Activated CD4-positive, alpha-beta T cell treated with anti-CD3 and anti-CD28 coated beads, Interleukin-10, Interleukin-2, amounts not matched to agents 100 ng/mL and 50 ng/mL, durations not matched to agents 16 hours and 8 hours (primary cell): Measurements from ENCODE around the gene FAM98A.
A peak's percentile ranks its signal among the peaks of the same experiment; 100 is the strongest.

Source experiments
- DNase-seq: peaks from one replicate; pipeline ENCODE4 v3.0.0-alpha.2; 2020

Gene FAM98A

DNA sequence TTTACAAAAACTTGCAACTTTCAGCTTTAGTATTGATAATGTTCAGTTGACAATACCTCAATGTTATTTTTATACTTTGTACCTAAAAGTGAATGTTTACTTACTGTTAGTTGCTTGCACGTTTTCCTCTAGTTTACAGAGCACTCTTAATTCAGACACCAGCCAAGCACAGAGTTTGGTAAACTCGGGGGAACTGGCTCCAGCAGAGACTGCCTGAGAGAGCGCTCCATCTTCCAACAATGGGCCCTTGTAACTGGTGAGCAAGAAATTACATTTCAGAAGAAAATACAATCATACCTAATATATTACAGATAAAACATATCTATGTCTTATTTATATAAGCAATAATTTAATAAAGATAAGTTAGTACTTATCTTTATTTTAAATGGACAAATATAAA is 3.7 kb downstream of the FAM98A start:
- DNase-seq, result no peak

DNA sequence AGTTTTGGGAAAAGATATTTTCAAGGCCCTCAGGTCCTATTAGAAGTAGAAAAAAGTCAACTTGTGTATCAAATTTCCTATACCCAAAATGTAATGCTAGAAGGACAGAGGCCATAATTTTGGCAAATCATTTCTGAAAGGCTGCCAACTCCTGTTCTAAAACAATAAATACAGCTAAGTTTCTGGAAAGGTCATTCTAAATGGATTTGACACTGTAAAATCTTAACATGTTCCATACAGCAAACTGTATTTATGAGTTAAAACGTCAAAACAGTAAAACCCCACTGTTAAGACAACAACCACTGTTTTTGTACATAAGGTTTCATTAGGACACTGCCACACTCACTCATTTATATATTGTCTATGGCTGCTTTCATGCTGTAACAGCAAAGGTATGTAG is 9.7 kb downstream of the FAM98A start:
- no peak for DNase-seq

DNA sequence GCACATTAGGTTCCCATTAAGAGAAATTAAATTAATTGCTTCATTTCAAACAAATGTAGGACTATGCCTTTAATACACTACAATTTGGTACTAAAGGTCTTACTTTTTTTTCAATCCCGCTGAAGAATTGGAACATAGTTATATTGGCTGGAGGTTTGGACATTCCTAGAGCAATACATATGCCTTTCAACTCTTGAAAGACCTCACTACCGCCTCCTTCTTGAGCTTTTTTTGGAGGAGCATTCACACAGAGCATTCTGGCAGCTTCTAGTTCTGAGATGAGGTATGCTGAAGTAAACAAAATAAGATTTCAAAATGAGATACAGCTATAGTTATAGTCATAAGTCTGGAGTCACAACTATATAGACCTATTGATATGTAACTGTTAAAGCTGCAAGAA is 10.9 kb downstream of the FAM98A start:
- no peak for DNase-seq

DNA sequence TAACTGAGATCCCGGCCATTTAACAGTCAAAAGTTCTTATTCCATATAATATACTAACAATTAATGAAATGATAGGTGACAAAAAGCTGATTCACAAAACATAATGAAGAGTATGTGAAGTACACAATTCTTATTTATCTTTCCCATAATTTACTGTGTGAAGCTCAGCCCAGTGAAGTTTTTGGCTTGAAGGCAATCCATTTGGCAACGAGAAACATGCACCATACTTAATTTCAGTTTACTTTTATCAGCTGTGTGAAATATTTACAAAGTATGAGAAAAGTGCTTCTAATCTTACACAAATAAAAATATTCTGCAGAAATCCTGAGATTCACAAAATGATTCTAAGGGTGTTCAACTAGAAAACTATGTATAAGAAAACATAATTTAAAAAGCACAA is 12.3 kb downstream of the FAM98A start:
- DNase-seq, result no peak

DNA sequence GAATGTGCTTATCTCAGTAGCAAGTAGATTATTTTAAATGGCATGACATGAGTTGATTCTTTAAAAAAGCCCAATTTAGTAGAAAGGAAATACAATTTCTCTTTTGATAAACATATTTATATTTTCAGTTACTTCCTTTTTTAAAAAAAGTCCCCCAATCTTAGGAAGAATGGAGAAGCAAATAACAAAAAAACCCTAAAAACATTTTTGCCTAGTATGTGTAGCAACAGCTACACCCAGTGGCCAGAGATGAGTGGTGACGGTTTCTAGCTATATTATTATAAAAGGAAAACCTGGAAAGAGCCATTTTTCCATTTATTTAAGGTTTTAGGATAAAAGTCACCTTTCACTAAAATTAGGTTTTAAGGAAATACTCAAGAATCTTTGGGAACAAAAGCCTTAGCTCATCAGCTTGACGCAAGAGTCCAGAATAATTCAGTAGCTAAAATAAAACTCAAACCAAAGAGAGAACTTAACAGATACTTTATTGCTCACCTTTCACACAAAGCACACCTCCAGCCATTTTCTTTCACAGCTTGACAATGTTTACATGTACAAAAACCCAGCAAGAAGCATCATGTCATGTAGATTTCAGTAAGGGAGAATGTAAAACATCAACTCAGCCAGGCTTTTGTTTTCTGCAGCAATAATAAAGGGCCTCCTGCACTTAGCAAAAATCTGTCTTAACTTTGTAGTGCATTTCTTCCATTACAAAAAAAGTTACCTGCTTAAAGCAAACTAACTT is 15.7 kb downstream of the FAM98A start:
- DNase-seq, result peak; percentile 31

DNA sequence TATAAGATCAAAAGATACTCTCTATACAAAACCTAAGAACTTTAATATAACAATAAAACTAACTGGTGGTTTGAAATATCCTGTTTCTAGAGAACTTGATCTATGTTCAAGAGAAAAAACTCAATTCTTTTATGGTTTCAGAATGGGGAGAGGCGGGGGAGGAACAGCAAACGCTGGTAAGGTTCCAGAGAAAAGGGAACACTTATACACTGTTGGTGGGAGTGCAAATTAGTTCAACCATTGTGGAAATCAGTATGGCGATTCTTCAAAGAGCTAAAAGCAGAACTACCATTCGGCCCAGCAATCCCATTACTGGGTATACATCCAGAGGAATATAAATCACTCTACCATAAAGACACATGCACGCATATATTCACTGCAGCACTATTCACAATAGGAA is 17.2 kb downstream of the FAM98A start:
- no peak for DNase-seq

DNA sequence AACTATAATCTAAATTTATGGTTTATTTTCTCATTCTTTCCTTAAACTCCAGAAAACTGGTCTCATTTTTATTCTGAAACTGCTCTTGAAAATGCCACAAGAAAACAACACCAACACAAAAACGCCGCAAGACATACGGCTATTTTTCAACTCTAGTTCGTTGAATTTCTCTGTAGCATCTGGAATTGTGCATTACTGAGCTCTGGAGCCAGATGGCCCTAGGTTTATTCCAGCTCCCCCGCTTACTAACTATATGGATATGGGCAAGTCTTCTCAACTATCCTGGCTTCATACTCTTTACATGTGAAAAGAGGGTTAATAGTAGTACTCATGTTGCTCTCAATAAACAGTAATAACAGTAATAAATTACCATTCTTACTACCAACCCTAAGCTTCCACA is 19.9 kb downstream of the FAM98A start:
- no peak for DNase-seq

DNA sequence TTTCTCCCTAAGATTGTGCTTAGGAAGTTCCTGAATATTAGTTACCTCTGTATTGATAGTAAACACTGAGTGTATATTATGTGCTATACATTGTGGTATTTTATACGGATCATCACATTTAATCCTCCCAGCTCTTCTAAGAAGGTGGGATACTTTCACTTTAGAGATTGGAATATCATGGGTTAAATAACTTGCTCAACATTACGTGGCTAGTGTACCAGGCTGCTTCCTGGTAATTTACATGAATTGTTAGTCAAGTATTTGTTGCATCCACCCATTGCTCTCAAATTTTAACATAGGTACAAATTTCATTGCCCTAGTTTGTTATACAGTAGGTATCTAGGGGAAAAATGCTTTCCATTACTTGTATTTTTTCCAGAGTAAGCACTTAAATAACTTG is 21.4 kb downstream of the FAM98A start:
- no peak for DNase-seq

DNA sequence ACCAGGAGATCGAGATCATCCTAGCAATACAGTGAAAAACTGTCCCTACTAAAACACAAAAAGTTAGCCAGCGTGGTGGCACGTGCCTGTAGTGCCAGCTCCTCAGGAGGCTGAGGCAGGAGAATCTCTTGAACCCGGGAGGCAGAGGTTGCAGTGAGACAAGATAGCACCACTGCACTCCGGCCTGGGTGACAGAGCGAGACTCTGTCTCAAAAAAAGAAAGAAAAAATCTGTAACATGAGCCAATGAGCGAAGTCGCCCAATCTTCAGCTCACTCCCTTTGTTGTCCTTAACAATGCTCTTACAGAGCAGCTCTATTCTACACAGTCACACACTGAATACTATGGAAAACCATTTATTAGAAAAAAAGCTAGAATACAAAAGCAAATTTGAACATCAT is 22.0 kb downstream of the FAM98A start:
- DNase-seq, result no peak

DNA sequence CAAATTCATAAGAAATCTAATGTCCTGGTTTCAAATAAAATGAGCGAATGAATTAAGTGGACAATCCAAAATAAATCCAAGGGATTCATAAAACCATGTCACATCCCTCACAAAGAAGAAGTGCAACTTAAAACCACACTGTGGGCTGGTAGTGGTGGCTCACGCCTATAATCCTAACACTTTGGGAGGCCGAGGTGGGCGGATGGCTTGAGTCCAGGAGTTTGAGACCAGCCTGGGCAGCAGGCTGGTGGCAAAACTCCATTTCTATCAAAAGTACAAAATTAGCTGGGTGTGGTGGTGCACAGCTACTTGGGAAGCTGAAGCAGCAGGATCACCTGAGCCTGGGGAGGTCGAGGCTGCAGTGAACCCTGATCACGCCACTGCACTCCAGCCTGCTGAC is 25.4 kb downstream of the FAM98A start:
- no peak for DNase-seq

DNA sequence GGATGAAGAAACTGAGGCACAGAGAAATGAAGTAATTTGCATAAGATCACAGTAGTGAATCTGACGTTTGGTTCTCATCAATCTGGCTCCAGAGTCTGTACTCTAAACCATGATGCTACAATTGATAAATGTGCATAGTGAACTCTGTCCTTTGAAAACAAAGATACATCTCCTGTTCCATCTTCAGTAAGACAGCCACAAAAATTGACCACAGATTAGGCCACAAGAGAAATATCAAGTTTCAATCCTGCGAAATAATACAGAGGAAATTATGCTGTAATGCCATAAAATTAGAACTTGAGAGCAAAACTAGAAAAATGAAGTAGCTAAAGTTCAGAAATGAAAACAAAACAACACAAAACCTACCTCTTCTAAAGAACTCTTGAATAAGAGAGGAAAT is 28.4 kb downstream of the FAM98A start:
- no peak for DNase-seq

DNA sequence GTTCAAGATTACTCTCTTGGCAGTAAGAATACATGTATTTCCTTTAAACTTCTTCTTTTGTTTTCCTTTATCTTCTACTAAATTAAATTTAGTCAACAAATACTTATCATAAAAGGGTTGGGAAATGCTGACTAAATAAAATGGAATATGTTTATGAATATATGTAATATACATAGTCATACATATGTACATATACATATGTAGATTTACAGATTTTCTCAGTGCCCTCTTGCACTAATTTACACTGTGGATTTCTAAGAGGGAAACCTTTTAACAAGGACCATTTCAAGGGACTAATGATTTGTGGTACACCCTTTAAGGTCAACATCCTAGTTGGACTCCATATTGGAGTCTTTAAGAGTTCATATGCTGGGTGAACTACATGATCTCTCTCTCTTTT is 37.2 kb downstream of the FAM98A start:
- no peak for DNase-seq

DNA sequence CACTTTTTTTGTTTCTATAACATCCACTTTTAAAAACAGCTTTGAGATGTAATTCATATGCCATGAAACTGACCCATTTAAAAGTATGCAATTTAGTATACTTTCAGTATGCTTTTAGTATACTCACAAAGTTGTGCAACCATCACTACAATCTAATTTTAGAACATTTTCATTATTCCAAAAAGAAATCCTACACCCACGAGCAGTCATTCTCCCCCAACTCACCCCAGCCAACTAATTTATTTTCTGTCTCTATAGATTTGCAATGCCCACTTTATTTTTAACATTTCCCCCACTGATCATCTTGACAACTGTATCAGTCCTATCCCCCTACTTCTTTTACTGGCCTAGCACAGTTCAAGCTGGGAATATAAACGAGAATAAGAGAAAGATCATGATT is 39.1 kb downstream of the FAM98A start:
- DNase-seq, result no peak

DNA sequence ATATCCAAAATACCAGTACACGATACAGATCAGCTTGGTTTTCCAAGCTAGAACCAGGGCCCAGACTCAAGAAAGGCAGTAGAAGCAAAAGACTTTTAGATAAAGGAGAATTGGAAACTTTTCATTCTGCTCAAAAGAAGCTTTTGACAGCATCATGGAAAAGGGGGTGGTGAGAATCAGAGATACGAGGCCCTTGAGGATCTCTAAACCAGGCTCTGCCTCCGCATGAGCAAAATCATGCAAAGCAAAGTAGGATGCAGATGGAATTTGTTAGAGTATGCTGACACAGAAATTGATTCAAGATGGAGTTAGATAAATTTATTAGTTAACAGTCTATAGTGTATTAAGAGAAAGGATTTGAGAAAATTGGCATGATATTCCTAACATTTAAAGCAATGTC is 39.8 kb downstream of the FAM98A start:
- no peak for DNase-seq

DNA sequence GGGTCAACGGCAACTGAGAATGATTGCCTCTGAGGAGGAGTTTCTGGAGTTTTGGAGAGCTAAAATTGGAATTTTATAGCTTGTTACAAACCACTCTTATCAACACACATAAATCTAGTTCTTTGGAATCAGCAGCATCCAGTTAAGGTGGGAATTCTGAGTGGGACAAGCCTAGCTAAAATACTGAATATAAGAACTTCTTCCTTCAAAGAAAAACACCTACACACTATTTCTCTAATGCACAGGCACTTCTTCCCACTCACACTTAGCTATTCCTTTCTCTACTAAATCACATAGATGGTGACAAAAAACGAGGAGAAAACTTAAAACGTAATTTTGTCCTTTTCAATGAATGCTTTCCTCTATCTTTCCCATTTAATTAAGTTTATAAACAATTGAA is 43.4 kb downstream of the FAM98A start:
- no peak for DNase-seq

DNA sequence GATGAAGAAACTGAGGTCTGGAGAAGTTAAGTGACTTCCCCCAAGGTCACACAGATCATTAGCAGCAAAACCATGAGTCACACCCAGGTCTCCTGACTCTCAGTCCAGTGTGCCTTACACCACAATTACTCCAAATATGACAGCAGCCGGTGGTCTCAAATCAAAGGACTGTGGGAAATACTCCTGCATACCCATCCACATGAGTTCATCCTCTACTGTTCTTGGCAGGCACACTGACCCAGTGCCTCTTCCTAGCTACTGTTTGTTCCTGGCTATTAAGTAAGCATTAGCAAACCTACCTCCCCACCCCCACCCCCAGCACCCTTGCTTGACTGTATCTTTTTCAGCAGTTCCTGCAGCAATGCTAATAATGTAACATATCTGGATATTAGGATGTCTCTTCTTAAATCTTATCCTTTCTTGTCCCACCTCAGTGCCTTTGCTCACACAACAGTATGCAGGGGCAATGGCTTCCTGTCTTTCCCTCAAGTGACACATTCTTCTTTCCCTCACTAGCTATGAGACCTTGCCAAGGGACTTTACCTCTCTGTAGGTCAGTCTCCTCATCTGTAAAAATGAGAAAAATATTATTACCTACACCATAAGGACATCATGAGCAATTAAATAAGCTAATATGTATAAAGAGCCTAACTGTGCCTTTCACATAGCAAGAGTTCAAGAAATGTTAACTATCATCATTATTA is 46.2 kb downstream of the FAM98A start:
- no peak for DNase-seq

DNA sequence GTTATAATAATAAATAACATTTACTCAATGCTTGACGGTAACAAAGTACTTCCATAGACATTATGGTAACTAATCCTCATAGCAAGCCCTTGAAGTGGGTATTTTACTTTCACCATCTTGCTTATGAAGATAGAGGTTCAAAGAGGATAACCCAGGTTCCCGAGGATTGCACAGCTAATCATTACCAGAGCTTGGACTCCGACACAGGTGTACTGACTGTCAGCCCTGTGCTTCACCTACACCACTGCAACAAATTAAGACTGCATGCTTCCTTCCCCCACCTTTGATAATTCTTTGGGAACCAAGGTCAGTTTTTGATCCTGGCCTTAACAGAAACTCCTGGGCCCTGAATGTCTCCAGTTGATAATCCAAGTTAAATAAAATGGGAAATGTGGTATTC is 48.9 kb downstream of the FAM98A start:
- no peak for DNase-seq

DNA sequence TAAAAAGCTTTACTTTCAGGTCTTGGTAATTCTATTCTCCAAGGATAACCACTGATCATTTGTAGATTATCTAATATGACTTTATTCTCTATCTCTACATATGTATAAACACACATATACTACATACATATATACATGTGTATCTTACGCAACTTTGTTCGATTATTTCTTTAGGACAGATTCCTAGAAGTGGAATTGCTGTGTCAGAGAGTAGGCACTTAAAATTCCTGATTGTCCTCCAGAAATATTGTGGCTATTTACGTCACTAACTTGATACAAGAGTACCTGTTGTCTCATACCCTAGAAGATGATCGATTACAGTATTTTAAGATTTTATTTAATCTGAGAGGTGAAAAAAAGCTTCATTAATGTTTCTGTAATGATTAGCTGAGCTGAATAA is 57.9 kb downstream of the FAM98A start:
- no peak for DNase-seq

DNA sequence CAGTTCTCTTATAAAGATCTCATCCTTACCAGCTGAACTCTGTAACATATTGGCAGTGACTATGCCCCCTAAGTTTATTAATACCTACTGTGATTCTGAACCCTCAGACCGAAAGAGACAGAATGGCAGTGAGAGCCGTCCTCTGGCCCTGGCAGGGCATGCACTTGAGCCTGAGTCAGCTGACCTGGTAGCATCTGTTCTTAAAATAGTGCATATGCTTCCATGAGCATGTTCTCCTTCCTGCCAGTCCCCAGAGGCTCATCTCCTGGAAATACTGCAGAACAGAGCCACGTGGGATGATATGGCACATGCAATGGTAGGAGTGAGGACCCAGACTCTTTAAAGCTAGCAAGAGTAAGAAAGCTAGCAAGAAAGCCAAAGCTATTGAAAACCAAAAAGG is 63.7 kb downstream of the FAM98A start:
- no peak for DNase-seq
